Esophagus (tissue), 2 donors: ENCODE results near the gene MPHOSPH6. TPM values are rescaled to one million over a fixed set of nuclear protein-coding genes. Genes with fewer than 3 reads are reported as not detected.
"Not testable (repeated sequence)": the region's sequence is repeated elsewhere in the genome, so short reads cannot be mapped to it uniquely, and the experiment has no call there.

Experiments
- H3K27ac ChIP-seq, 2 donors: one replicate each; pipeline ENCODE4 v1.5.1; 2013; ENCODE audit warnings: low read depth in 2 of 2, mild to moderate bottlenecking in 2 of 2, inconsistent platforms in 1 of 2, low read length in 1 of 2, moderate library complexity in 1 of 2
- H3K27me3 ChIP-seq, 2 donors: one replicate each; pipeline ENCODE4 v1.6.1; 2013; ENCODE audit warnings: low read length in 2 of 2, control low read depth in 1 of 2, mild to moderate bottlenecking in 1 of 2; ENCODE audit not compliant: insufficient read depth in 2 of 2, control insufficient read depth in 1 of 2
- H3K36me3 ChIP-seq, 2 donors: one replicate each; pipeline ENCODE4 v1.6.1; 2013; ENCODE audit warnings: low read length in 1 of 2; ENCODE audit not compliant: control insufficient read depth in 2 of 2, insufficient read depth in 2 of 2
- H3K4me1 ChIP-seq, 2 donors: one replicate each; pipeline ENCODE4 v1.6.1; 2013; ENCODE audit warnings: low read length in 1 of 2; ENCODE audit not compliant: control insufficient read depth in 2 of 2, insufficient read depth in 2 of 2
- H3K4me3 ChIP-seq, 2 donors: one replicate each; pipeline ENCODE4 v1.5.1; 2013; ENCODE audit warnings: low read length in 2 of 2, mild to moderate bottlenecking in 2 of 2, low read depth in 1 of 2, moderate library complexity in 1 of 2
- H3K9me3 ChIP-seq, 2 donors: one replicate each; pipeline ENCODE4 v1.6.1; 2013; ENCODE audit warnings: mild to moderate bottlenecking in 2 of 2, low read depth in 1 of 2, low read length in 1 of 2, moderate library complexity in 1 of 2; ENCODE audit not compliant: control insufficient read depth in 2 of 2, insufficient read depth in 1 of 2
- WGBS, 2 donors: extraction: QIAGEN DNeasy Blood & Tissue Kit; methylation state at CpG; one replicate each; pipeline ENCODE4 v1.1.7; 2013; 5-methylcytosine and 5-hydroxymethylcytosine counted together
- polyA plus RNA-seq, 2 donors: library from polyadenylated mRNA; stranded (reverse); fragments of 200-250 nt; gene quantifications; one replicate each; pipeline ENCODE4 v1.2.3, GENCODE V29; 2013
- donor health status: healthy with polysubstance abuse.
- donor health status: Bipolar disorder and iron deficiency.

The MPHOSPH6 gene, protein sequence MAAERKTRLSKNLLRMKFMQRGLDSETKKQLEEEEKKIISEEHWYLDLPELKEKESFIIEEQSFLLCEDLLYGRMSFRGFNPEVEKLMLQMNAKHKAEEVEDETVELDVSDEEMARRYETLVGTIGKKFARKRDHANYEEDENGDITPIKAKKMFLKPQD
- polyA plus RNA-seq: 10 to 100 TPM; 21.8 to 41.6 TPM

DNA sequence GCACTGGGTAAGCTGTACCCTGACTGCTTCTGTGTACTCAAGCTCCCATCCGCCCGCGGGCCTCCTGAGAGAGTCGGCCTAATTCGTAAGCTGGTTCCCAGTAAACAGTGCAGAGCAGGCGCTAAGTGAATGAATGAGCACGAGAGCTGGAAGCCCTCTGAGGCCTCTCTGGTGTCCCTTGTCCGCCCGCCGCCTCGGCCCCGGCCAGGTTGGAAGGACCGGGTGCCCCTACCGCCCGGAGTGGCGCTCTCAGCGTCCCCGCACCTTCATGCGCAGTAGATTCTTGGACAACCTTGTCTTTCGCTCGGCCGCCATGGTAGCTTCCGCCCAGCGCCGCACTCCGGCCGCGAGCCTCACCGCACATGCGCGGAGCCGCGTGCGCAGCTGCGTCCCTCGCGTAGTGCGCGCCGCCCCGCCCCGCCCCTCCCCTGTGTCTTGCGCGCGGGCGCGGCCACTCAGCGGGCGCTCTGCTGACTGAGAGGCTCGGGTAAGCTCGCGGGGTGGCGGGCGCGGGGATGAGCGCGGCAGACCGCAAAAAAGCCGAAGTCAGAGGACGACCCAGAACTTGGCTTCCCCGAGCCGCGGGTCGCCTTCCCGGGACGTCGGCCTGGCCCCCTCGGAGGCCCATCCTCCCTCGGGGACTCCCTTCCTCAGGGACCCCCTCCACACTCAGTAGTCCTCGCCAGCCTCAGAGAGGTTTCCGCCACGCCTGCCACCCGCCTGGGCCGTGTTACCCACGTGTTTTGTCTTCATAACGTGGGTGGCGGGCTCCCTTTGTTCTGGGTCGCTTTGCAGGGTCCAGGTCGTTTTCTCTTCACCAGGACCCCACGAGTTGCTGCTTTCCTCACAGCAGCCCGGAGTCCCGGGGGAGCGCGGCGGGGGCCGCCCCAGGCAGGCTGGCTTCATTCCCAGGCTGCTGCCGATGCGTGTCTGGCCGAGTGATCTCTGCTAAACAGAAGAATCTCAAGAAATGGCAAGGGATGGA is at the start of gene MPHOSPH6:
Gene MPHOSPH6, minus strand, starts transcription at position 364 of the 985 bp plus-strand sequence. Its CDS starts 49 bp downstream, at position 315.
- 0 to 1% methylated on average over 76 to 89 of the region's 89 CpGs for WGBS, 2 donors
- H3K4me3 ChIP-seq: peak within 1 kb of the TSS; percentile 85 to 87

DNA sequence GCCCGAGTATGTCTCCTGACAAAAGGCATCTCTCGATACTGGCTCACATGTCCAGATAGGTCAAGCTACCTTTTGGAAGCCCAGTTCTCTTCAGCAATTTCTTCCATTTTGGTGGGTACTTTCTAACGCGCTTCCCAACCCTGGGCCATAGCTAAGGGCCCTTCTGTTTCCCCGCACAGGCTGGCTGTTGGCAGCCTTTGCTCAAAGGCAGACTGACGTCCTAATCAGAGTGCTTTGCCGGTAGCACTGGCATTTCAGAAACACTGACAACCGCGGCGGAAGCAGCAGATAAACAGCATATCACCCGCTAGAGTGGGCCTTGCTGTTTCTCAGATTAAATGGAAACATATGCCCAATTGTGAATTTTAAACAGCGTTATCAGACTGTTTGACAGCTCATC is 49.3 kb upstream of the MPHOSPH6 start:
- 85% methylated on average over 12 of the region's 12 CpGs for WGBS, 2 donors
- no peaks in the 10 kb centered on the region for H3K9me3 ChIP-seq
- H3K4me1 ChIP-seq: no peaks in the 10 kb centered on the region
- H3K27ac ChIP-seq: no peak overlapping the region
- H3K27me3 ChIP-seq: no peaks in the 10 kb centered on the region
- no peaks in the 10 kb centered on the region for H3K36me3 ChIP-seq
- no peak overlapping the region for H3K4me3 ChIP-seq

More for the DNA sequence above, at the start of gene MPHOSPH6:
- peaks cover 0 to 11% of the 10 kb centered on the region in 2 donors for H3K4me1 ChIP-seq
- no peaks in the 10 kb centered on the region for H3K27me3 ChIP-seq
- peak within 1 kb of the TSS; percentile 90 to 95 for H3K27ac ChIP-seq
- H3K36me3 ChIP-seq: no peaks in the 10 kb centered on the region
- no peaks in the 10 kb centered on the region for H3K9me3 ChIP-seq

DNA sequence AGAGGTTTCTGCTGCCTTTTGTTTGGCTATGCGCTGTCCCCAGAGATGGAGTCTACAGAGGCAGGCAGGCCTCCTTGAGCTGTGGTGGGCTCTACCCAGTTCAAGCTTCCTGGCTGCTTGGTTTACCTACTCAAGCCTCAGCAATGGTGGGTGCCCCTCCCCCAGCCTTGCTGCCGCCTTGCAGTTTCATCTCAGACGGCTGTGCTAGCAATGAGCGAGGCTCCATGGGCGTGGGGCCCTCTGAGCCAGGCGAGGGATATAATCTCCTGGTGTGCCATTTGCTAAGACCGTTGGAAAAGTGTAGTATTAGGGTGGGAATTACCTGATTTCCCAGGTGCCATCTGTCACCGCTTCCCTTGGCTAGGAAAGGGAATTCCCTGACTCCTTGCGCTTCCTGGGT is 39.3 kb upstream of the MPHOSPH6 start:
- H3K4me3 ChIP-seq, H3K4me1 ChIP-seq, H3K27ac ChIP-seq, H3K36me3 ChIP-seq, H3K27me3 ChIP-seq, H3K9me3 ChIP-seq: not testable (repeated sequence)
- WGBS, 2 donors: 89 to 90% methylated on average over 9 of the region's 9 CpGs

DNA sequence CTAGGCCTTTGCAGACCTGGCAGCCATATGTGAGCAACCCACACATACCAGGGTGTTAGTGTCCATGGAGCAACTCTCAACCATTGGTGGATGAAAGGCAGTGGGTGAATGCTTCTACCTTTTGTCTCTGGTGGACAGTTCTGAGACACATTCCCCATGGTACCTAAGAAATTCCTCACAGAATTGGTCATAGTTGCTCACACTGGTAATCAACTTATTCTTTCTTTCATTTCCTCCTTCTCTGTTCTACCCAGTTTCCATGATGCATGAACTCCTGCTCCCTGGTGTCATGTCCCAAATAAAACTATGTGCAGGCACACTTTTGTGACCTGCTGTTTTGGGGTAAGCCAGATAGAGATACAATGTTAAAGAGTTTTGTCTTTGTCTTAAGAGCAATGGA is 33.2 kb upstream of the MPHOSPH6 start:
- Histone ChIP-seq H3K27ac (no peak overlapping the region), H3K9me3 (no peaks in the 10 kb centered on the region), H3K4me1 (no peaks in the 10 kb centered on the region), H3K27me3 (no peaks in the 10 kb centered on the region), H3K4me3 (no peak overlapping the region), H3K36me3 (no peaks in the 10 kb centered on the region)

DNA sequence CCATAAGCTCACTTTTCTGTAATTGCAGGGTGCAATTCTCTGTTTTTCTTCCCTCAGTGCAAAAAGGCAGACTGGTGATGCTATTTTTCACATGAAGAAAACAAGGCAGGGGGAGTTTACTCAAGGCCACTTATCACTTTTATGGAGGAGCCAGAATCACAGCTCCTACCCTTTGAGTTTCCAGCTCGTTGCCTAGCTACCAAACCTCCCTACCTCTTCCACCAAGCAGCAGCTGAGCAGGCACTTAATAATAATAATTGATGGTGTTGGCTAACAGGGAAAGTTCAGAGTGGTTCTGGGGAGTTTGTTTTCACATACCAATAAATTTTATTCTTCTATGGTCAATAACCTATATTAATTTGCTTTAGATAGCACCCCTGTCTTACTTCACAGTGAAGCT is 31.9 kb upstream of the MPHOSPH6 start:
- peaks cover 0 to 4% of the 10 kb centered on the region in 2 donors for H3K4me1 ChIP-seq
- no peak overlapping the region for H3K4me3 ChIP-seq
- no peak overlapping the region for H3K27ac ChIP-seq
- H3K27me3 ChIP-seq: no peaks in the 10 kb centered on the region
- 52 to 64% methylated on average over 1 of the region's 1 CpG for WGBS, 2 donors
- H3K9me3 ChIP-seq: no peaks in the 10 kb centered on the region
- no peaks in the 10 kb centered on the region for H3K36me3 ChIP-seq

DNA sequence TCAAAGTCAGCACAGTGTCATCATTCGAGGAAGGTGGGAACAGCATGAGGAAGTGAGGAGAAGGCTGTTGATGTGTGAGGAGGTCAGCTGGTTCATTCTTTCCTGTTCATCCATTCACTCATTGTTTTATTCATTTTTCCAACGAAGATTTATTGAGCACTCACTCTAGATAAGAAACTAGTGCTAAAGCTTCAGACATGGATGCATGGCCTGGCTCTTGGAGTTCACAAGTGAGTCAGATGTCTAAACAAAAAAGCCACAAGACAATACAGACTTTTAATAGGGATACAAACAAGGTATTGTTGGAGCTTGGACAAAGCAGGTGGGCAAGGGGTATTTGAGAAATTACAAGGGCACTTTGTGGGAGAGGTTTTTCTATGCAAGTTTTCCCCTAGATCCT is 31.3 kb upstream of the MPHOSPH6 start:
- WGBS, 2 donors: 48 to 63% methylated on average over 2 of the region's 2 CpGs
- H3K36me3 ChIP-seq: no peaks in the 10 kb centered on the region

DNA sequence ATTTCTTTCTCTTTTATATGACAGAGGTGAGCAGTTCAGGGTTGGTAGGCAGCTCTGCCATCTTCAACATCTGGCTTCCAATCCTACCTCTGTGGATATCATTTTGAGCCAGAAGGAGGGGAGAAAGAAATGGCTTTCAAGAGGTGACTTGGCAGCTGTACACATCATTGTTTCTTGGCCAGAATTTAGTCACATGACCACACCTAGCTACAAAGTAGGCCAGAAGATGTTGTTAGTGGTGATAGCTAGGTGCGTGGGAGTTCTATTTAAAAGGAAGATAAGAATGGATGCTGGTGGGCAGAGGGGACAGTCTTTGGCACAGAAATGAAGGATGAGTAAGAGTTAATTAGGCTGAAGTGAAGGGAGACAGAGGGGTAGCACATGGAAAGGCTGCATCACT is 29.2 kb upstream of the MPHOSPH6 start:
- Histone ChIP-seq H3K36me3 (no peaks in the 10 kb centered on the region), H3K27ac (no peak overlapping the region), H3K9me3 (no peaks in the 10 kb centered on the region), H3K27me3 (no peaks in the 10 kb centered on the region), H3K4me1 (peaks cover 0 to 4% of the 10 kb centered on the region in 2 donors), H3K4me3 (no peak overlapping the region)
- 85 to 91% methylated on average over 1 of the region's 1 CpG for WGBS, 2 donors

More for the DNA sequence above, 31.3 kb upstream of the MPHOSPH6 start:
- no peak overlapping the region for H3K27ac ChIP-seq
- H3K4me3 ChIP-seq: no peak overlapping the region
- no peaks in the 10 kb centered on the region for H3K27me3 ChIP-seq
- no peaks in the 10 kb centered on the region for H3K9me3 ChIP-seq
- peaks cover 0 to 4% of the 10 kb centered on the region in 2 donors for H3K4me1 ChIP-seq

DNA sequence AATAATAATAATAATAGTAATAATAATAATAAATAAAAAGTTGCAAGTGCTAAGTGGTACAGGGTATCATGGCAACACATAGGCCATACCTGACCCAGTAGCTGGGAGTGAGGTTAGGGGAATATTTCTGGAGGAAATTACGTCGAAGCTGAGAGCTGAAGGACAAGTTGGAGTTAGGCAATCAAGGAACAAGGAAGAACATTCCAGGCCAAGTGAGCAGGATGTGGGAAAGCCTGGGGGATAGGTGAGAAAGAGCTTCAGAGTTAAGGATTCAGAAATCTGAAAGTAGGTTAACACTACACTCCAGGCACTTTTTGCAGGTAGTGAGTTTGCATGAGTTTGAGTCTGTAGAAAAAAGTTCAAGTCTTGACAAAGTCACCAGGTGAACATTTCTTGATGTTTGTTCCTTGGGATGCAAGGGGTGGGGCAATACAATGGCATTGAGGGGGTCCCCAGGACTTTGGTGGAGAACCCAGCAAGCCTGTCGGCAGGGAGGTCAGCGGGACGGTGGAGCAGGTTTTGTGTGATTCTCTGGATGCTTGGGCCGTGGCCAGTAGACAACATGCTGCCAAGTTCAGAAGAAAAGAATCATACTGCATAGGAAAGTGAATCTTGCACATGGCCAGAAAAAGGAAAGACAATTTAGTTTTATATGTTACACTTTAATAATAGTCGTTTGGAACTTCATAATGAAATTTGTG is 27.7 kb upstream of the MPHOSPH6 start:
- 38 to 48% methylated on average over 7 of the region's 7 CpGs for WGBS, 2 donors
- Histone ChIP-seq H3K4me3 (no peak overlapping the region), H3K36me3 (no peaks in the 10 kb centered on the region), H3K27me3 (no peaks in the 10 kb centered on the region), H3K27ac (peak overlapping the region in 1 of 2 donors; percentile 15), H3K4me1 (peaks cover 0 to 4% of the 10 kb centered on the region in 2 donors), H3K9me3 (no peaks in the 10 kb centered on the region)

DNA sequence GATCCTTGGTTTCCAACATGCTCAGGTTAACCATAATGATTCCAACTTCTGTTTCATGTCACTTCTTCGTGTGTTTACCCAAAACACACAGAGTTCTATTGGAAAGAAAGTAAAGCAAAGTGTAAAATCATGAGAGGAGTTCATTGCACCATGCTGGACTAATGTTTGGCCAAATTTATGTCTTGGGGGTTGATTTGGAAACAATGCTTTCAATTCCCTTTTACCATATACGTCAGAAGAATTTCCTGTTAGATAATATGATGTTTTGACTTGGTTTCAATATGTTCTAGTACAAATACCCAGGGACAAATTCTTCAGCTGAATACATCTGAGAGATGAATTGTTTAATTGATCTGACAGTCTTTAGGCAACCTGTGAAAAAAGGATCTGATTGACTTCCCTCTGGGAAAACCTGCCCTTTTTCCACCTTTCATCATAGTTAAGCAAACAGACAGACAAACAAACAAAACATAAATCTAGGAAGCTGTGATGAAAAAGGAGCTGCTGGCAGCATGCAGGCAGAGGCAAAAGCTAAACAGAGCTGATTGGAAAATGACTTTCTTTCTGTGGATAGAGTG is 26.0 kb upstream of the MPHOSPH6 start:
- no peaks in the 10 kb centered on the region for H3K36me3 ChIP-seq
- peaks cover 0 to 4% of the 10 kb centered on the region in 2 donors for H3K4me1 ChIP-seq
- no peaks in the 10 kb centered on the region for H3K27me3 ChIP-seq
- WGBS, 2 donors: 40 to 48% methylated on average over 2 of the region's 2 CpGs
- no peak overlapping the region for H3K27ac ChIP-seq
- no peak overlapping the region for H3K4me3 ChIP-seq
- H3K9me3 ChIP-seq: no peaks in the 10 kb centered on the region
